MM.1S (cell line): ENCODE data around the gene PLEKHM3.

Experiments
- EZH2 ChIP-seq: fragments of 300-600 bp; sonication (generic); optimal IDR thresholded peaks from 2 replicates; pipeline ENCODE3; 2017; ENCODE audit warnings: low read depth, mild to moderate bottlenecking, antibody characterized with exemption, low read length, mixed read lengths
- EZH2phosphoT487 ChIP-seq: fragments of 300-600 bp; sonication (generic); IDR thresholded peaks from 2 replicates; pipeline ENCODE4 v1.6.1; 2018; ENCODE audit warnings: antibody characterized with exemption, low read length
- TF ChIP-seq, protein P1 (sequence below): fragments of 300-600 bp; sonication (generic); IDR thresholded peaks from 2 replicates; pipeline ENCODE4 v1.5.1; 2016; ENCODE audit warnings: antibody characterized with exemption, low read length, mixed read lengths

DNA sequence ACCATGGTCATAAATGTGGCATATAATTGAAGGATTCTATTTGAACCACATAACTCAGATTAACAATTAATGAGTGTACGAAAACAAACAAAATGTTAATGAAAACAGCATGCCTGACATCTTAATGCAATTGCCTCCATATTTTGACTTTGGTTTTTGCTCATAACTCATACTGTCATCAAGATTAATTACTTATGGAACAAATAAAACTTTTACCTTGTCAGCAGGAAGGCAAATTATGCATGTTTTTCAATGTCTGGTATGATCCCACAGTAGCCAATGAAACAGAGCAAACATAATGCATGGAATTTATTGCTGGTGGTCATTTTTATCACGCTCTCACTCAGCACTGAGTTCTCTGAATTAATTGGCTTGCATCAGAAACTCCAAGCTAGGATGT is 5.1 kb downstream of the PLEKHM3 start:
- TF ChIP-seq, protein P1, sequence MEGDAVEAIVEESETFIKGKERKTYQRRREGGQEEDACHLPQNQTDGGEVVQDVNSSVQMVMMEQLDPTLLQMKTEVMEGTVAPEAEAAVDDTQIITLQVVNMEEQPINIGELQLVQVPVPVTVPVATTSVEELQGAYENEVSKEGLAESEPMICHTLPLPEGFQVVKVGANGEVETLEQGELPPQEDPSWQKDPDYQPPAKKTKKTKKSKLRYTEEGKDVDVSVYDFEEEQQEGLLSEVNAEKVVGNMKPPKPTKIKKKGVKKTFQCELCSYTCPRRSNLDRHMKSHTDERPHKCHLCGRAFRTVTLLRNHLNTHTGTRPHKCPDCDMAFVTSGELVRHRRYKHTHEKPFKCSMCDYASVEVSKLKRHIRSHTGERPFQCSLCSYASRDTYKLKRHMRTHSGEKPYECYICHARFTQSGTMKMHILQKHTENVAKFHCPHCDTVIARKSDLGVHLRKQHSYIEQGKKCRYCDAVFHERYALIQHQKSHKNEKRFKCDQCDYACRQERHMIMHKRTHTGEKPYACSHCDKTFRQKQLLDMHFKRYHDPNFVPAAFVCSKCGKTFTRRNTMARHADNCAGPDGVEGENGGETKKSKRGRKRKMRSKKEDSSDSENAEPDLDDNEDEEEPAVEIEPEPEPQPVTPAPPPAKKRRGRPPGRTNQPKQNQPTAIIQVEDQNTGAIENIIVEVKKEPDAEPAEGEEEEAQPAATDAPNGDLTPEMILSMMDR: no peak
- no peak for TF ChIP-seq EZH2
- TF ChIP-seq EZH2phosphoT487: no peak
